GM12874 (cell line): Measurements from ENCODE around the gene AUTS2.

Source experiments
- CTCF ChIP-seq: IDR thresholded peaks from 2 replicates; pipeline ENCODE4 v1.5.1; 2011; ENCODE audit warnings: low read depth, mild to moderate bottlenecking, control low read depth, low read length, moderate library complexity; ENCODE audit not compliant: insufficient read depth

The AUTS2 gene

GRCh38 chr7:70602117-70602516, 1003.8 kb downstream of the AUTS2 start:
- no peak for TF ChIP-seq CTCF

GRCh38 chr7:70607281-70607680, 1009.0 kb downstream of the AUTS2 start:
- no peak for TF ChIP-seq CTCF

- TF ChIP-seq CTCF = no peak
Measured at GRCh38 chr7:70607759-70608158, 1009.5 kb downstream of the AUTS2 start.

- TF ChIP-seq CTCF = no peak
Measured at GRCh38 chr7:70608229-70608628, 1010.0 kb downstream of the AUTS2 start.

GRCh38 chr7:70612811-70613210, 1014.5 kb downstream of the AUTS2 start:
- TF ChIP-seq CTCF = no peak

- TF ChIP-seq CTCF = no peak
Measured at GRCh38 chr7:70614237-70615045, 1016.2 kb downstream of the AUTS2 start.

- no peak for TF ChIP-seq CTCF
Measured at GRCh38 chr7:70615066-70615606, 1016.9 kb downstream of the AUTS2 start.
